Thyroid gland (tissue), 4 donors: ENCODE results near the gene ZRSR2.

Experiments used
- CTCF ChIP-seq, 6 experiments: fragments of 200-600 bp in 3 of 6; fragments of 450-650 bp in 3 of 6; sonication (generic) in 3 of 6; IDR thresholded peaks; one replicate each; pipeline ENCODE4 v1.5.1; 2016 to 2019; ENCODE audit warnings: antibody characterized with exemption in 6 of 6, mild to moderate bottlenecking in 2 of 6, inconsistent platforms in 1 of 6, moderate library complexity in 1 of 6
- POLR2A ChIP-seq, 2 donors: fragments of 450-650 bp; IDR thresholded peaks; one replicate each; pipeline ENCODE4 v1.6.1; 2017; ENCODE audit warnings: antibody characterized with exemption in 2 of 2, mild to moderate bottlenecking in 2 of 2, moderate library complexity in 1 of 2

DNA sequence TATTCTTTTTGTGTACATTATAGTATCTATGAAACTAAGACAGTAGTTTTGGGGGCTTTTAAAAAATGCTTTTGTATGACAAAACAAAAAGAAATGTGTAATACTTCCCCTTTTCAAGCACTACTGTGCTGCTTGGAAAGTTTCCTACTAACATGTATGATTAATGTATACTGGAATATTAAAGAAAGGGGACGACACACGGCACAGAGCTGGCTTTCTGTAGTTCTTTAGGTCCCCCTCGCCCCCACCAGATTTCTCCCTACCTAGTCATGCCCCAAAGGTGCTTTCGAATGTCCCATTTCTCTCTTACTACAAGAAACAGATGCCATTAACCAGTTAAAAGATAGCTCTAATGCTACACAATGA, 65.9 kb downstream of the ZRSR2 start:
- TF ChIP-seq CTCF (IDR thresholded peaks at IDR 0.05) (no peak), POLR2A (IDR thresholded peaks at IDR 0.05) (no peak)
